IMR-90 (cell line): ENCODE data around the gene CYP26A1. TPM values are rescaled to one million over a fixed set of nuclear protein-coding genes. Genes with fewer than 3 reads are reported as not detected.

Experiments used
- ATAC-seq: fragments of 200-7000 bp; cut with Tn5 transposase; 2 replicates; pipeline ENCODE4 v1.9.1; 2020; ENCODE audit warnings: low read depth, mild to moderate bottlenecking, moderate library complexity
- BruUV-seq: library from RNA; stranded (reverse); fragments of 400-500 nt; replicated peaks from 2 replicates; lab custom pipeline; 2021; lab: Mats Ljungman, UMichigan
- CTCF ChIA-PET: fragments of 300-600 bp; formaldehyde crosslinking; extraction: SDS; loops from one replicate; lab custom pipeline; 2021; ENCODE audit warnings: antibody characterized with exemption; lab: Yijun Ruan, JAX
- POLR2A ChIA-PET: fragments of 300-600 bp; sonication (Branson Sonifier 250); formaldehyde crosslinking; loops from one replicate; lab custom pipeline; 2022; ENCODE audit warnings: antibody characterized with exemption; ENCODE audit not compliant: unreplicated experiment; lab: Charles Lee
- DNase-seq: peaks from one replicate; pipeline ENCODE4 v3.0.0; 2013
- H2AFZ ChIP-seq: replicated peaks from 2 replicates; pipeline ENCODE3; 2013; ENCODE audit warnings: low read length, mild to moderate bottlenecking; ENCODE audit not compliant: poor library complexity
- H2AK5ac ChIP-seq: 2 replicates; pipeline ENCODE4 v1.6.1; 2013; ENCODE audit warnings: low read depth, low read length, inconsistent platforms
- H2AK9ac ChIP-seq: replicated peaks from 2 replicates; pipeline ENCODE3; 2013; ENCODE audit warnings: mild to moderate bottlenecking, low read depth, low read length, moderate library complexity; ENCODE audit not compliant: poor library complexity
- H2BK120ac ChIP-seq: 2 replicates; pipeline ENCODE4 v1.6.1; 2013; ENCODE audit warnings: low read depth, low read length, inconsistent platforms
- H2BK15ac ChIP-seq: 3 replicates; pipeline ENCODE4 v1.6.1; 2013; ENCODE audit warnings: low read depth, low read length, inconsistent platforms
- H2BK20ac ChIP-seq: 2 replicates; pipeline ENCODE4 v1.6.1; 2013; ENCODE audit warnings: low read depth, mild to moderate bottlenecking, inconsistent platforms, low read length, moderate library complexity
- H2BK5ac ChIP-seq: 2 replicates; pipeline ENCODE4 v1.6.1; 2013; ENCODE audit warnings: mild to moderate bottlenecking, low read depth, low read length, inconsistent platforms; ENCODE audit not compliant: poor library complexity, severe bottlenecking
- H3K14ac ChIP-seq: replicated peaks from 2 replicates; pipeline ENCODE4 v1.6.1; 2013; ENCODE audit warnings: low read depth, low read length, inconsistent platforms
- H3K18ac ChIP-seq: 2 replicates; pipeline ENCODE4 v1.6.1; 2013; ENCODE audit warnings: low read depth, low read length, control low read depth
- H3K23ac ChIP-seq: 2 replicates; pipeline ENCODE4 v1.6.1; 2013; ENCODE audit warnings: low read depth, low read length, inconsistent platforms
- H3K27ac ChIP-seq: 2 replicates; pipeline ENCODE4 v1.5.1; 2013; ENCODE audit warnings: mild to moderate bottlenecking, control low read depth, low read length; ENCODE audit not compliant: insufficient read depth
- H3K27me3 ChIP-seq: 2 replicates; pipeline ENCODE4 v1.6.1; 2013; ENCODE audit warnings: low read length; ENCODE audit not compliant: control insufficient read depth, insufficient read depth
- H3K36me3 ChIP-seq: 2 replicates; pipeline ENCODE4 v1.6.1; 2013; ENCODE audit warnings: low read length, mixed read lengths; ENCODE audit not compliant: control insufficient read depth, insufficient read depth
- H3K4ac ChIP-seq: 2 replicates; pipeline ENCODE4 v1.6.1; 2013; ENCODE audit warnings: low read depth, low read length, inconsistent platforms
- H3K4me1 ChIP-seq: 2 replicates; pipeline ENCODE4 v1.6.1; 2013; ENCODE audit warnings: low read length, mixed read lengths; ENCODE audit not compliant: control insufficient read depth, insufficient read depth
- H3K4me2 ChIP-seq: 2 replicates; pipeline ENCODE4 v1.6.1; 2013; ENCODE audit warnings: low read depth, mild to moderate bottlenecking, control low read depth, low read length, moderate library complexity
- H3K4me3 ChIP-seq: 2 replicates; pipeline ENCODE4 v1.5.1; 2013; ENCODE audit warnings: low read depth, mild to moderate bottlenecking, control low read depth, low read length, moderate library complexity; ENCODE audit not compliant: insufficient read depth
- H3K56ac ChIP-seq: 2 replicates; pipeline ENCODE4 v1.6.1; 2013; ENCODE audit warnings: low read length, inconsistent platforms; ENCODE audit not compliant: insufficient read depth; ENCODE audit errors: extremely low read depth
- H3K79me1 ChIP-seq, 2 experiments: 2 replicates each; pipeline ENCODE4 v1.6.1; 2013; ENCODE audit warnings: low read length in 2 of 2, inconsistent platforms in 1 of 2, low read depth in 1 of 2
- H3K9ac ChIP-seq: 2 replicates; pipeline ENCODE4 v1.6.1; 2013; ENCODE audit warnings: low read depth, low read length, control low read depth
- H3K9me1 ChIP-seq: 2 replicates; pipeline ENCODE4 v1.6.1; 2013; ENCODE audit warnings: low read length, inconsistent platforms; ENCODE audit not compliant: insufficient read depth
- H3K9me3 ChIP-seq: 2 replicates; pipeline ENCODE4 v1.6.1; 2013; ENCODE audit warnings: low read length; ENCODE audit not compliant: control insufficient read depth, insufficient read depth
- H4K20me1 ChIP-seq: 2 replicates; pipeline ENCODE4 v1.6.1; 2013; ENCODE audit warnings: low read length, inconsistent platforms; ENCODE audit not compliant: insufficient read depth
- H4K5ac ChIP-seq: 2 replicates; pipeline ENCODE4 v1.6.1; 2013; ENCODE audit warnings: mild to moderate bottlenecking, low read depth, low read length, control low read depth
- H4K8ac ChIP-seq, 2 experiments: 2 replicates each; pipeline ENCODE4 v1.6.1; 2013; ENCODE audit warnings: low read depth in 2 of 2, low read length in 2 of 2, control low read depth in 1 of 2, inconsistent platforms in 1 of 2
- H4K91ac ChIP-seq: 2 replicates; pipeline ENCODE4 v1.6.1; 2013; ENCODE audit warnings: low read depth, low read length, inconsistent platforms; ENCODE audit not compliant: insufficient read depth
- BHLHE40 ChIP-seq: fragments of 150-350 bp; IDR thresholded peaks from 2 replicates; pipeline ENCODE4 v1.6.1; 2016; ENCODE audit warnings: mild to moderate bottlenecking, low read depth, low read length
- CHD1 ChIP-seq: IDR thresholded peaks from 2 replicates; pipeline ENCODE4 v1.6.1; 2012; ENCODE audit warnings: low read depth, low read length, improper control_type of control experiment
- CTCF ChIP-seq: conservative IDR thresholded peaks from 2 replicates; pipeline ENCODE4 v1.5.1; 2012; ENCODE audit warnings: mild to moderate bottlenecking, low read depth, low read length, improper control_type of control experiment
- ELK1 ChIP-seq: fragments of 150-350 bp; IDR thresholded peaks from 2 replicates; pipeline ENCODE4 v1.6.1; 2016; ENCODE audit warnings: low read depth, mild to moderate bottlenecking, low read length, moderate library complexity, borderline replicate concordance
- MAFK ChIP-seq: IDR thresholded peaks from 2 replicates; pipeline ENCODE4 v1.6.1; 2012; ENCODE audit warnings: low read depth, low read length, improper control_type of control experiment
- MAZ ChIP-seq: IDR thresholded peaks from 2 replicates; pipeline ENCODE4 v1.6.1; 2012; ENCODE audit warnings: low read depth, mild to moderate bottlenecking, low read length, improper control_type of control experiment, moderate library complexity, borderline replicate concordance
- POLR2A ChIP-seq: IDR thresholded peaks from 2 replicates; pipeline ENCODE4 v1.6.1; 2012; ENCODE audit warnings: mild to moderate bottlenecking, low read depth, low read length
- RAD21 ChIP-seq: IDR thresholded peaks from 2 replicates; pipeline ENCODE4 v1.6.1; 2012; ENCODE audit warnings: low read length, improper control_type of control experiment
- RFX5 ChIP-seq: IDR thresholded peaks from 2 replicates; pipeline ENCODE4 v1.8.0; 2012; ENCODE audit warnings: low read depth, mild to moderate bottlenecking, low read length, moderate library complexity
- SMC3 ChIP-seq: fragments of 150-350 bp; IDR thresholded peaks from 2 replicates; pipeline ENCODE4 v1.6.1; 2016; ENCODE audit warnings: low read depth, mild to moderate bottlenecking, antibody characterized with exemption, low read length, moderate library complexity
- USF2 ChIP-seq: fragments of 150-350 bp; IDR thresholded peaks from 2 replicates; pipeline ENCODE4 v1.6.1; 2017; ENCODE audit warnings: mild to moderate bottlenecking, antibody characterized with exemption, low read length, low read depth
- WGBS, 2 experiments: methylation state at CpG; one replicate each; pipeline versions ENCODE4 v1.1.5 to v1.1.7; 2013; ENCODE audit warnings: missing lambda C conversion rate in 2 of 2; ENCODE audit not compliant: insufficient read length in 1 of 2; ENCODE audit errors: extremely low coverage in 2 of 2; 5-methylcytosine and 5-hydroxymethylcytosine counted together
- dilution Hi-C: fragments of 300-500 bp; cut with HindIII; formaldehyde crosslinking; loops from one replicate; pipeline ENCODE4 v1.14.3; 2018; ENCODE audit warnings: low sequenced_read_pairs; ENCODE audit not compliant: unreplicated experiment
- in situ Hi-C: fragments of 300-500 bp; cut with MboI; formaldehyde crosslinking; loops from 3 replicates; pipeline ENCODE4 v1.14.3; 2019; ENCODE audit warnings: low sequenced_read_pairs, inconsistent platforms, mixed read lengths
- intact Hi-C: fragments of 100-400 bp; cut with micrococcal nuclease; formaldehyde crosslinking; loops from 2 replicates; pipeline ENCODE4 v1.10.0; 2022
- polyA plus RNA-seq, 3 experiments: library from polyadenylated mRNA; depleted of rRNA; stranded (reverse); fragments of >200 nt; gene quantifications; 2 replicates each; pipeline ENCODE4 v1.2.3, GENCODE V29; 2012; ENCODE audit warnings: low replicate concordance in 1 of 3
- total RNA-seq: library from RNA; depleted of rRNA; stranded (reverse); fragments of >200 nt; gene quantifications from 2 replicates; pipeline ENCODE4 v1.2.3, GENCODE V29; 2012

Gene CYP26A1
- total and polyA plus RNA-seq, 2 of the 4 experiments (the other 2 are of a cell fraction) = 0.15 TPM; not detected in 1

- dilution Hi-C loops = no loop called here
- H3K27me3 ChIP-seq = peaks cover 7% of the 10 kb centered on the region
- CTCF ChIA-PET = no interaction called here
- H2BK20ac ChIP-seq = no peak overlapping the region
- intact Hi-C loops = no loop called here
- H3K9me3 ChIP-seq = peaks cover 13% of the 10 kb centered on the region
- TF ChIP-seq CHD1 (no peak), SMC3 (no peak), RFX5 (no peak), ELK1 (no peak), RAD21 (no peak), USF2 (no peak), MAZ (no peak), MAFK (no peak), CTCF (no peak), BHLHE40 (no peak), POLR2A (no peak)
- H3K4me3 ChIP-seq = no peak overlapping the region
- no peak overlapping the region for H4K5ac ChIP-seq
- H3K9ac ChIP-seq = no peak overlapping the region
- no peak overlapping the region for H2AK5ac ChIP-seq
- POLR2A ChIA-PET = no interaction called here
- H3K36me3 ChIP-seq = no peaks in the 10 kb centered on the region
- H3K79me1 ChIP-seq = no peaks in the 10 kb centered on the region
- in situ Hi-C loops = no loop called here
- no peak overlapping the region for H3K56ac ChIP-seq
- BruUV-seq = no TSS peak
- no peak overlapping the region for H3K18ac ChIP-seq
- H3K23ac ChIP-seq = no peak overlapping the region
- H3K27ac ChIP-seq = no peak overlapping the region
- no peak overlapping the region for H4K8ac ChIP-seq
- no peak overlapping the region for H2AK9ac ChIP-seq
- H4K91ac ChIP-seq = no peak overlapping the region
- H3K9me1 ChIP-seq = no peaks in the 10 kb centered on the region
- H3K14ac ChIP-seq = no peak overlapping the region
- H2BK5ac ChIP-seq = no peak overlapping the region
- H3K4me1 ChIP-seq = no peaks in the 10 kb centered on the region
- no peaks in the 10 kb centered on the region for H4K20me1 ChIP-seq
- 67% methylated on average over 1 of the region's 2 CpGs; no CpG with 5 or more reads in 1 of the 2 experiments for WGBS, 2 experiments
- H3K4ac ChIP-seq = no peak overlapping the region
- no peak for DNase-seq
- no peak overlapping the region for H3K4me2 ChIP-seq
- no peak overlapping the region for H2AFZ ChIP-seq
- no peak overlapping the region for H2BK120ac ChIP-seq
- no peak overlapping the region for H2BK15ac ChIP-seq
- no peak for ATAC-seq
Measured at GRCh38 chr10:93125966-93126365, 52.3 kb downstream of the CYP26A1 start.
